HTR-8/SVneo (cell line): ENCODE data around the gene AUTS2.

Experiments
- DNase-seq: peaks from one replicate; pipeline ENCODE4 v3.0.0; 2011; ENCODE audit warnings: low spot score, mixed read lengths; ENCODE audit not compliant: insufficient read length
- FAIRE-seq: peaks from 2 replicates; lab custom pipeline; 2011; peaks lifted over from hg19 to GRCh38; lab: Jason Lieb, UNC

AUTS2 gene

GRCh38 chr7:70681469-70682350 is 1083.4 kb downstream of the AUTS2 start:
- FAIRE-seq (no peak), DNase-seq (no peak)

- FAIRE-seq (no peak), DNase-seq (no peak)
Observed at GRCh38 chr7:70684173-70684572, 1085.9 kb downstream of the AUTS2 start.

- no peak for DNase-seq
Observed at GRCh38 chr7:70693321-70693685, 1095.0 kb downstream of the AUTS2 start.

GRCh38 chr7:70693686-70694433 is 1095.6 kb downstream of the AUTS2 start:
- FAIRE-seq (no peak), DNase-seq (no peak)

More at GRCh38 chr7:70693321-70693685, 1095.0 kb downstream of the AUTS2 start:
- FAIRE-seq: no peak

- DNase-seq (no peak), FAIRE-seq (no peak)
Observed at GRCh38 chr7:70694434-70694970, 1096.2 kb downstream of the AUTS2 start.

GRCh38 chr7:70694971-70695794 is 1096.9 kb downstream of the AUTS2 start:
- DNase-seq (no peak), FAIRE-seq (no peak)

- FAIRE-seq: no peak
- DNase-seq: no peak
Observed at GRCh38 chr7:70695795-70696083, 1097.5 kb downstream of the AUTS2 start.

GRCh38 chr7:70696201-70696754 is 1098.0 kb downstream of the AUTS2 start:
- no peak for FAIRE-seq
- DNase-seq: no peak

- DNase-seq: no peak
Observed at GRCh38 chr7:70698219-70698832, 1100.1 kb downstream of the AUTS2 start.

GRCh38 chr7:70699271-70699670 is 1101.0 kb downstream of the AUTS2 start:
- DNase-seq: no peak
- FAIRE-seq: no peak

More at GRCh38 chr7:70698219-70698832, 1100.1 kb downstream of the AUTS2 start:
- FAIRE-seq: no peak

GRCh38 chr7:70700055-70700940 is 1102.0 kb downstream of the AUTS2 start:
- no peak for FAIRE-seq
- no peak for DNase-seq

- DNase-seq: no peak
Observed at GRCh38 chr7:70700941-70701425, 1102.7 kb downstream of the AUTS2 start.

GRCh38 chr7:70701477-70701876 is 1103.2 kb downstream of the AUTS2 start:
- FAIRE-seq: no peak

More at GRCh38 chr7:70700941-70701425, 1102.7 kb downstream of the AUTS2 start:
- FAIRE-seq: no peak

GRCh38 chr7:70701991-70702390 is 1103.7 kb downstream of the AUTS2 start:
- DNase-seq (no peak), FAIRE-seq (no peak)

More at GRCh38 chr7:70701477-70701876, 1103.2 kb downstream of the AUTS2 start:
- DNase-seq: no peak

GRCh38 chr7:70703785-70704184 is 1105.5 kb downstream of the AUTS2 start:
- FAIRE-seq: no peak

GRCh38 chr7:70704831-70705346 is 1106.6 kb downstream of the AUTS2 start:
- DNase-seq: no peak
- no peak for FAIRE-seq

More at GRCh38 chr7:70703785-70704184, 1105.5 kb downstream of the AUTS2 start:
- no peak for DNase-seq

GRCh38 chr7:70706204-70706603 is 1107.9 kb downstream of the AUTS2 start:
- FAIRE-seq: no peak

GRCh38 chr7:70706698-70707097 is 1108.4 kb downstream of the AUTS2 start:
- FAIRE-seq: no peak
- no peak for DNase-seq

More at GRCh38 chr7:70706204-70706603, 1107.9 kb downstream of the AUTS2 start:
- DNase-seq: no peak
